ENCODE measurements around the gene ASF1B. TPM values are rescaled to one million over a fixed set of nuclear protein-coding genes. Genes with fewer than 3 reads are reported as not detected.
A peak's percentile ranks its signal among the peaks of the same experiment; 100 is the strongest.

ASF1B gene
- total RNA-seq, 1 donor from 2014 or later: 16.4 TPM

- H4K20me1 ChIP-seq (ENCODE audit: low read depth): no peaks in the 10 kb centered on the region
- TF ChIP-seq EZH2phosphoT487 (IDR thresholded peaks at IDR 0.05): peak; percentile 38
- peak; percentile 67 for TF ChIP-seq EZH2 (IDR thresholded peaks at IDR 0.05)
- no peak for TF ChIP-seq CTCF (IDR thresholded peaks at IDR 0.05)
- no peaks in the 10 kb centered on the region for H3K79me2 ChIP-seq (ENCODE audit: low read depth)
- Mint-ChIP-seq H3K9me3 (no peaks in the 10 kb centered on the region), H3K4me3 (peak overlapping the region; percentile 95), H3K27ac (no peak overlapping the region), H3K27me3 (ENCODE audit: insufficient read depth, low read depth) (peaks cover 17% of the 10 kb centered on the region), H3K4me1 (peaks cover 10% of the 10 kb centered on the region), H3K36me3 (no peaks in the 10 kb centered on the region)
- H3K4me1 ChIP-seq: peaks cover 6% of the 10 kb centered on the region
- H3K9ac ChIP-seq: no peak overlapping the region
- no peak overlapping the region for H3K27ac ChIP-seq
- no peaks in the 10 kb centered on the region for H3K9me3 ChIP-seq (ENCODE audit: low read depth)
- H3K36me3 ChIP-seq: no peaks in the 10 kb centered on the region
- H3K27me3 ChIP-seq: peaks cover 86% of the 10 kb centered on the region
- peak overlapping the region; percentile 92 for H2AFZ ChIP-seq (replicated peaks)
- DNase-seq (ENCODE audit: low spot score): no peak
- H3F3A ChIP-seq (ENCODE audit: low read depth): peaks cover 23% of the 10 kb centered on the region
- peak overlapping the region; percentile 45 for H3K4me3 ChIP-seq
- peak overlapping the region; percentile 95 for H3K4me2 ChIP-seq
Measured at GRCh38 chr19:14073925-14074838, 62.2 kb downstream of the ASF1B start.

GRCh38 chr19:14073261-14073924, 63.0 kb downstream of the ASF1B start:
- H3K9me3 Mint-ChIP-seq: no peaks in the 10 kb centered on the region
- Histone ChIP-seq H3K36me3 (no peaks in the 10 kb centered on the region), H3K9ac (no peak overlapping the region), H3K79me2 (ENCODE audit: low read depth) (no peaks in the 10 kb centered on the region), H3K4me2 (peak overlapping the region; percentile 95), H3K4me3 (peak overlapping the region; percentile 45), H3K4me1 (peaks cover 6% of the 10 kb centered on the region), H3K27me3 (peaks cover 83% of the 10 kb centered on the region), H3K9me3 (ENCODE audit: low read depth) (no peaks in the 10 kb centered on the region), H4K20me1 (ENCODE audit: low read depth) (no peaks in the 10 kb centered on the region), H2AFZ (replicated peaks) (peak overlapping the region; percentile 92), H3K27ac (no peak overlapping the region), H3F3A (ENCODE audit: low read depth) (peaks cover 23% of the 10 kb centered on the region)
- no peaks in the 10 kb centered on the region for H3K36me3 Mint-ChIP-seq
- H3K4me3 Mint-ChIP-seq: peak overlapping the region; percentile 95
- peaks cover 10% of the 10 kb centered on the region for H3K4me1 Mint-ChIP-seq
- DNase-seq (ENCODE audit: low spot score): peak; percentile 92
- no peak overlapping the region for H3K27ac Mint-ChIP-seq
- TF ChIP-seq EZH2 (IDR thresholded peaks at IDR 0.05): no peak
- TF ChIP-seq CTCF (IDR thresholded peaks at IDR 0.05): peak; percentile 41
- H3K27me3 Mint-ChIP-seq (ENCODE audit: insufficient read depth, low read depth): peaks cover 17% of the 10 kb centered on the region

GRCh38 chr19:14072535-14073260, 63.7 kb downstream of the ASF1B start, which contains the start of gene MISP3:
MISP3 (plus strand) TSS chr19:14072786; CDS start chr19:14073310, 524 bp downstream.
- Histone ChIP-seq H3K4me1 (peaks cover 6% of the 10 kb centered on the region), H3K9me3 (ENCODE audit: low read depth) (no peaks in the 10 kb centered on the region), H2AFZ (replicated peaks) (peak within 1 kb of the TSS; percentile 92), H3K4me2 (peak within 1 kb of the TSS; percentile 95), H3K9ac (no peak within 1 kb of the TSS), H3K79me2 (ENCODE audit: low read depth) (no peaks in the 10 kb centered on the region), H3K27me3 (peaks cover 76% of the 10 kb centered on the region), H3K36me3 (no peaks in the 10 kb centered on the region), H4K20me1 (ENCODE audit: low read depth) (no peaks in the 10 kb centered on the region), H3K4me3 (peak within 1 kb of the TSS; percentile 45), H3F3A (ENCODE audit: low read depth) (peaks cover 23% of the 10 kb centered on the region), H3K27ac (no peak within 1 kb of the TSS)
- Mint-ChIP-seq H3K27ac (no peak within 1 kb of the TSS), H3K27me3 (ENCODE audit: insufficient read depth, low read depth) (peaks cover 14% of the 10 kb centered on the region), H3K4me1 (peaks cover 10% of the 10 kb centered on the region), H3K9me3 (no peaks in the 10 kb centered on the region), H3K36me3 (no peaks in the 10 kb centered on the region), H3K4me3 (peak within 1 kb of the TSS; percentile 95)
- DNase-seq (ENCODE audit: low spot score): peak; percentile 70
- TF ChIP-seq EZH2 (IDR thresholded peaks at IDR 0.05): peak; percentile 80
- TF ChIP-seq EZH2phosphoT487 (IDR thresholded peaks at IDR 0.05): peak; percentile 57
- TF ChIP-seq CTCF (IDR thresholded peaks at IDR 0.05): no peak
